ENCODE measurements around the gene CDY1.
"Not testable (repeated sequence)": the region's sequence is repeated elsewhere in the genome, so short reads cannot be mapped to it uniquely, and the experiment has no call there.

Gene CDY1, protein sequence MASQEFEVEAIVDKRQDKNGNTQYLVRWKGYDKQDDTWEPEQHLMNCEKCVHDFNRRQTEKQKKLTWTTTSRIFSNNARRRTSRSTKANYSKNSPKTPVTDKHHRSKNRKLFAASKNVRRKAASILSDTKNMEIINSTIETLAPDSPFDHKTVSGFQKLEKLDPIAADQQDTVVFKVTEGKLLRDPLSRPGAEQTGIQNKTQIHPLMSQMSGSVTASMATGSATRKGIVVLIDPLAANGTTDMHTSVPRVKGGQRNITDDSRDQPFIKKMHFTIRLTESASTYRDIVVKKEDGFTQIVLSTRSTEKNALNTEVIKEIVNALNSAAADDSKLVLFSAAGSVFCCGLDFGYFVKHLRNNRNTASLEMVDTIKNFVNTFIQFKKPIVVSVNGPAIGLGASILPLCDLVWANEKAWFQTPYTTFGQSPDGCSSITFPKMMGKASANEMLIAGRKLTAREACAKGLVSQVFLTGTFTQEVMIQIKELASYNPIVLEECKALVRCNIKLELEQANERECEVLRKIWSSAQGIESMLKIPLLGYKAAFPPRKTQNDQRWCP

GRCh38 chrY:25621817-25622216 is at the start of gene CDY1:
Gene CDY1, plus strand, starts transcription at chrY:25622117. Its CDS starts 326 bp downstream, at chrY:25622443.
- DNase-seq (ENCODE audit: low read depth) = not testable (repeated sequence)

DNA sequence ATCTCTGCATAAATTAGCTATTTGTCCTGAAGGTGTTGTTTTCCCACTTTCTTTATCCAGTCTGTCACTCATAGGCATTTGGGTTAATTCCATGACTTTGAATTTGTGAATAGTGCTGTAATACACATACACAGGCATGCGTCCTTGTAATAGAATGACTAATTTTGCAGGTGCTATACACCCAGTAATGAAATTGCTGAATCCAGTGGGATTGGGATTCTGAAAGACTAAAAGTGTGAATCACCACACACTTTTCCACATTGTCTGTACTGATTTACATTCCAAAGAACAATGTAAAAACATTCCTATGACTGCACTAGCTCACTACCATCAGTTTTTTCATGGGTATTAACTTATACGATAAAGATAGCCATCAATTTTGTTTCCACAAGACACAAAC is 28.6 kb upstream of the CDY1 start:
- DNase-seq (ENCODE audit: low read depth) = not testable (repeated sequence)

DNA sequence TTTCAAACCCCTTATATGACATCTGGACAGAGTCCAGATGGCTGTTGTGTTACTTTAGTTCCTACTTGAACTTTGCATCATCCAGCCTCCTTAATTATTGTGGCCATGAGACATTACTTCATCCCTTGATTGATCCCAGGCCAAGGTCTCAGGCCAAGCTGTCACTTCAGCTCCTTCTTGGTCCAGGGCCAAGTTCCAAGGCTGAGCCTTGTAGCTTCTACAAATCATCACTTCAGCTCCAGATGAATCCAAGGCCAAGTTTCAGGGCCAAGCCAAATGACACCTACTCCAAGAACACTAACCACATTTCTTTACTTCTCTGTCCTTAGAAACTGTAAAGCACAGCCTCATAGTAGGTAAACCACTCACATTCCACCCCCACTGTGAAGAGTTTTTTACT is 1.7 kb upstream of the CDY1 start:
- not testable (repeated sequence) for DNase-seq (ENCODE audit: low read depth)

DNA sequence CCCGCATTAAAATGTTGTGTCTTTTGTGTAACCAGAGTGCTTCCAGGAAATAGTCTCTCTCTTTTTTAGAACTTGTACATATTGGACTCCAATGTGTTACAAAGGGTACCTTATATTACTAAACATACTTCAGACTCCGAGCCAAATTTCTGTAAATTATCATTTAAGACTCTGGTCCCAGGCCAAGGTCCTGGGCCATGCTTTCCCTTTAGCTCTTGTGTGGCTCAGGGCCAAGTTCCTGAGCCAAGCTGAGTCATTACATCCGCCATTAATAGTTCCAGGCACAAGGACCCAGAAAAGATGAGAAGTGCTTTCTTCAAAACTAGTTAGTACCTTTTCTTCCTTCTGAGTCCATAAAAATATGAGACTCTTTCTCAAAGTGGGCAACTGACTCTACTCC is 4.6 kb downstream of the CDY1 start:
- DNase-seq (ENCODE audit: low read depth) = not testable (repeated sequence)

GRCh38 chrY:25630383-25631112 is 8.6 kb downstream of the CDY1 start:
- DNase-seq (ENCODE audit: low read depth) = not testable (repeated sequence)

GRCh38 chrY:25639852-25640251 is 17.9 kb downstream of the CDY1 start:
- DNase-seq (ENCODE audit: low read depth) = not testable (repeated sequence)

DNA sequence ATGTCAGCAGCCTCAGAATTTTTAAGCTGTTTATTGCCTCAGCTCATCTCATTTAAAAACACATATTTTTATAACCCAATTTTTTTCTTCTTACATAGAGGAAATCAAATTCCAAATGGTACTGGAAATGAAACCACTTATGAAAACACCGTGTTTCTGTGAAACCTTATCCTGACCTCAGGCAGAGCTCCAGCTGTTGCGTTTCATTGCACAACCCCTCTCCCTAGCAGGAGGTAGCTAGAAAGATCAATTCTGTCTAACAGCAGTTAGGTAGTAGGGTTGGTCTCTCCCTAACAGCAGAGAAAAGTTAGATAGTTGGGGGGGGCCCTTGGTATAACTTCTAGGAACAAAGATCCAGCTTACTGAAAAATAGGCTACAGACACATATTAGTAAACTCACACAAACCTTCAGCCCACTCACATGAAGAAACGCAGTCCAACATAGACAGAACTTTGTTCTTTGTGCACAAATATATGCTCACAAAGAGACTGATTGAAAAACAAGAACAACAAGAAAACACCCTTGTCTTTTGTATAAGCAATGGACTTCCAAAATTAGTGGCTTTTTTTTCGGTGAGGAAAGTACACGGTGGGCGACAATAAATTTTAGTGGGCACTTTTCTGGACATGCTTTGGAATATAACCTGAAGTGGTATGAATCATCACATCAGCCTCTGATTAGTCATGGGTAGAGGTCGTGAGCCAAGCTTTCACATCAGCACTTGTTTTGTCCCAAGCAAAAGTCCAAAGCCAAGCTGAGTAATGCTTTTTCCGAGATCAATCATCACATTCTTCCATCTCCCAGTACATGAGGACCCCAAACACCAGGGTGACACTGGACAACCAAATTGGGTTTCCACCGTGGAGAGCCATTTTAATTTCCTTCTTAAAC is 21.4 kb downstream of the CDY1 start:
- DNase-seq (ENCODE audit: low read depth) = not testable (repeated sequence)

All from EH (cell line).